ENCODE measurements around the gene ACTR6.

DNA sequence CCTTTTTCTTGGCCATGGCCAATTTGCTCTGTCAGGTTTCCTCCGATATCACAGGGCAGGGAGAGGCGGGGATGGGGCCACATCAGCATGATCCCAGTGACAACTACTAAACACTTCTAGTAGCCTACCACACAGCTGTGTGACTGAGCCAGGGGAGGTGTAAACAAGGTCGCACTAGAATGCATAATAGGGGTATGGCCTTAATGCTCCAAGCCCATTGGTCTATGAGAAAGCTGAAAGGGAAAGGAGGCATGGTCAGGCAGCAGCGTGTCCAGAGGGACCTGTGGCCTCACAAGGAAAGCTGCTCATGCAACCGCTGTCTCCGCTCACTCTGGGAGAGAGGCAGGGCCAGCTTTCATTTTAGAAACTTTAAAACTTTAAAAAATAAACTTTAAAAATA, 27.5 kb upstream of the ACTR6 start:
- no peak for TF ChIP-seq POLR2AphosphoS5 (IDR thresholded peaks at IDR 0.05)
- no peak for TF ChIP-seq CTCF (IDR thresholded peaks at IDR 0.05)
